SK-N-SH treated with all-trans-retinoic acid at 6 μM for 48 hours (cell line): ENCODE data around the gene SSTR5.

Source experiments
- BACH2 ChIP-seq: fragments of 250-450 bp; sonication (Bioruptor Pico); IDR thresholded peaks from 2 replicates; pipeline ENCODE4 v1.9.0; 2021; ENCODE audit warnings: mild to moderate bottlenecking, borderline replicate concordance
- PATZ1 ChIP-seq: fragments of 250-450 bp; sonication (Bioruptor Pico); IDR thresholded peaks from 2 replicates; pipeline ENCODE4 v1.8.0; 2020; ENCODE audit warnings: mild to moderate bottlenecking, moderate library complexity, borderline replicate concordance
- RARB ChIP-seq: fragments of 250-450 bp; sonication (Bioruptor Pico); IDR thresholded peaks from 2 replicates; pipeline ENCODE4 v1.8.0; 2021; ENCODE audit warnings: mild to moderate bottlenecking, moderate library complexity
- SNAI2 ChIP-seq: fragments of 250-450 bp; sonication (Bioruptor Pico); IDR thresholded peaks from 2 replicates; pipeline ENCODE4 v1.5.0; 2020; ENCODE audit warnings: mild to moderate bottlenecking, moderate library complexity
- ZFP30 ChIP-seq: fragments of 450-650 bp; formaldehyde crosslinking; IDR thresholded peaks from 2 replicates; pipeline ENCODE4 v1.5.0; 2022; ENCODE audit warnings: mild to moderate bottlenecking, moderate library complexity
- ZNF565 ChIP-seq: fragments of 450-650 bp; formaldehyde crosslinking; conservative IDR thresholded peaks from 2 replicates; pipeline ENCODE4 v1.5.0; 2020; ENCODE audit warnings: low read depth, mild to moderate bottlenecking, moderate library complexity

GRCh38 chr16:1102921-1103635, 30.5 kb downstream of the SSTR5 start:
- TF ChIP-seq SNAI2 (CRISPR knock-in tag) (no peak), RARB (CRISPR knock-in tag) (no peak), ZFP30 (no peak), BACH2 (CRISPR knock-in tag) (no peak), PATZ1 (CRISPR knock-in tag) (no peak), ZNF565 (CRISPR knock-in tag) (no peak)
